ENCODE measurements around the gene MYZAP. TPM values are rescaled to one million over a fixed set of nuclear protein-coding genes. Genes with fewer than 3 reads are reported as not detected.

Gene MYZAP
- total and polyA plus RNA-seq, 9 of the 15 experiments (the other 6 are each of a cell fraction or from before 2014, with no cell fraction given): 0.03 TPM; not detected in 8

- Histone ChIP-seq H3K4me2 (ENCODE audit: insufficient read depth, low read length) (no peak overlapping the region), H3K9me3 (replicated peaks; ENCODE audit: control insufficient read depth, insufficient read depth, low read depth, low read length) (no peaks in the 10 kb centered on the region), H2AFZ (ENCODE audit: low read depth, low read length) (no peak overlapping the region), H3K27ac (ENCODE audit: extremely low read depth, low read depth, low read length) (no peak overlapping the region), H3K9ac (ENCODE audit: insufficient read depth in 1 of 2, low read depth in 2 of 2, low read length in 2 of 2) (no peak overlapping the region), H3K36me3 (ENCODE audit: control insufficient read depth, insufficient read depth, low read length) (no peaks in the 10 kb centered on the region), H3K9me1 (ENCODE audit: control insufficient read depth, insufficient read depth, low read length) (no peaks in the 10 kb centered on the region), H4K20me1 (replicated peaks; ENCODE audit: control insufficient read depth, insufficient read depth, low read length) (no peaks in the 10 kb centered on the region; the same call in 1 of the 2 replicates), H3K4me1 (replicated peaks in 1 of 2; ENCODE audit: control insufficient read depth in 2 of 2, insufficient read depth in 2 of 2, low read length in 2 of 2) (no peaks in the 10 kb centered on the region; a peak in 1 of 5 replicates), H3K4me3 (no peak overlapping the region), H3K27me3 (ENCODE audit: control insufficient read depth in 2 of 2, insufficient read depth in 2 of 2, low read length in 2 of 2) (peaks cover 10 to 51% of the 10 kb centered on the region in 2 experiments; a peak in 4 of 5 replicates), H3K79me2 (ENCODE audit: control insufficient read depth, insufficient read depth, low read length) (no peaks in the 10 kb centered on the region)
- intact Hi-C loops (cut with micrococcal nuclease) (no loop called here), in situ Hi-C loops (cut with MboI) (loop anchor here (25.0 kb wide), 1 partner anchor 504 kb away; the partner anchor contains the start of gene ALDH1A2)
- ChIA-PET CTCF (ENCODE audit: low intra/inter-chr PET ratio) (no interaction called here), POLR2A (no interaction called here)
- WGBS (ENCODE audit: insufficient coverage, low coverage, missing lambda C conversion rate): 0% methylated on average over 6 of the region's 6 CpGs
- BruUV-seq (replicated peaks): no TSS peak
- FAIRE-seq (no peak), ATAC-seq (no peak), DNase-seq (ENCODE audit: extremely low read depth in 1 of 4, low spot score in 3 of 4) (no peak)
- TF ChIP-seq NFXL1 (CRISPR knock-in tag; IDR thresholded peaks at IDR 0.05): no peak
- no peak for TF ChIP-seq ZNF253 (CRISPR knock-in tag; conservative IDR thresholded peaks at IDR 0.05)
- no peak for TF ChIP-seq MTA2 (IDR thresholded peaks at IDR 0.05; ENCODE audit: low read depth)
- no peak for TF ChIP-seq BMI1 (IDR thresholded peaks at IDR 0.05; ENCODE audit: low read length)
- TF ChIP-seq, protein P1, sequence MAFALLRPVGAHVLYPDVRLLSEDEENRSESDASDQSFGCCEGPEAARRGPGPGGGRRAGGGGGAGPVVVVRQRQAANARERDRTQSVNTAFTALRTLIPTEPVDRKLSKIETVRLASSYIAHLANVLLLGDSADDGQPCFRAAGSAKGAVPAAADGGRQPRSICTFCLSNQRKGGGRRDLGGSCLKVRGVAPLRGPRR (CRISPR knock-in tag; IDR thresholded peaks at IDR 0.05): no peak
- TF ChIP-seq TRIM24 (IDR thresholded peaks at IDR 0.05): no peak
- no peak for TF ChIP-seq CREM (IDR thresholded peaks at IDR 0.05; ENCODE audit: low read depth)
- no peak for TF ChIP-seq COPS2 (conservative IDR thresholded peaks at IDR 0.05)
- TF ChIP-seq RAD51 (IDR thresholded peaks at IDR 0.05; ENCODE audit: borderline replicate concordance, low read depth): no peak
- no peak for TF ChIP-seq MTA1 (IDR thresholded peaks at IDR 0.05; ENCODE audit: borderline replicate concordance)
- TF ChIP-seq ZMIZ1 (IDR thresholded peaks at IDR 0.05; ENCODE audit: low read depth in 2 of 2, low read length in 2 of 2): no peak
- TF ChIP-seq PTRF (tag; IDR thresholded peaks at IDR 0.05): no peak
- no peak for TF ChIP-seq SRSF1 (IDR thresholded peaks at IDR 0.05; ENCODE audit: low read depth, low read length)
These were observed 33.9 kb upstream of the MYZAP start for GRCh38 chr15:57557810-57558209.
